B cell (primary cell): ENCODE results near the gene PCDHA3.
"Not testable (repeated sequence)": the region's sequence is repeated elsewhere in the genome, so short reads cannot be mapped to it uniquely, and the experiment has no call there.

Experiments
- CTCF ChIP-seq: fragments of 200-600 bp; IDR thresholded peaks from one replicate; pipeline ENCODE4 v1.8.0; 2022; ENCODE audit warnings: antibody characterized with exemption, mild to moderate bottlenecking
- EZH2 ChIP-seq: IDR thresholded peaks from 2 replicates; pipeline ENCODE4 v1.6.1; 2012; ENCODE audit warnings: borderline replicate concordance, low read depth, mild to moderate bottlenecking, moderate library complexity, low read length; ENCODE audit not compliant: insufficient read depth, poor library complexity, severe bottlenecking

DNA sequence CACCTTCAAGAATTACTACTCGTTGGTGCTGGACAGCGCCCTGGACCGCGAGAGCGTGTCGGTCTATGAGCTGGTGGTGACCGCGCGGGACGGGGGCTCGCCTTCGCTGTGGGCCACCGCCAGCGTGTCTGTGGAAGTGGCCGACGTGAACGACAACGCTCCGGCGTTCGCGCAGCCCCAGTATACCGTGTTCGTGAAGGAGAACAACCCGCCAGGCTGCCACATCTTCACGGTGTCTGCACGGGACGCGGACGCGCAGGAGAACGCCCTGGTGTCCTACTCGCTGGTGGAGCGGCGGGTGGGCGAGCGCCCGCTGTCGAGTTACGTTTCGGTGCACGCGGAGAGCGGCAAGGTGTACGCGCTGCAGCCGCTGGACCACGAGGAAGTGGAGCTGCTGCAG, 22.1 kb downstream of the PCDHA3 start:
- TF ChIP-seq CTCF, EZH2: not testable (repeated sequence)
